IMR-90 (cell line): ENCODE data around the gene HCRTR1. TPM values are rescaled to one million over a fixed set of nuclear protein-coding genes. Genes with fewer than 3 reads are reported as not detected.

ENCODE experiments used
- ATAC-seq: fragments of 200-7000 bp; cut with Tn5 transposase; 2 replicates; pipeline ENCODE4 v1.9.1; 2020; ENCODE audit warnings: low read depth, mild to moderate bottlenecking, moderate library complexity
- BruUV-seq: library from RNA; stranded (reverse); fragments of 400-500 nt; replicated peaks from 2 replicates; lab custom pipeline; 2021; lab: Mats Ljungman, UMichigan
- CTCF ChIA-PET: fragments of 300-600 bp; formaldehyde crosslinking; extraction: SDS; loops from one replicate; lab custom pipeline; 2021; ENCODE audit warnings: antibody characterized with exemption; lab: Yijun Ruan, JAX
- POLR2A ChIA-PET: fragments of 300-600 bp; sonication (Branson Sonifier 250); formaldehyde crosslinking; loops from one replicate; lab custom pipeline; 2022; ENCODE audit warnings: antibody characterized with exemption; ENCODE audit not compliant: unreplicated experiment; lab: Charles Lee
- DNase-seq: peaks from one replicate; pipeline ENCODE4 v3.0.0; 2013
- H2AFZ ChIP-seq: replicated peaks from 2 replicates; pipeline ENCODE3; 2013; ENCODE audit warnings: low read length, mild to moderate bottlenecking; ENCODE audit not compliant: poor library complexity
- H2AK5ac ChIP-seq: 2 replicates; pipeline ENCODE4 v1.6.1; 2013; ENCODE audit warnings: low read depth, low read length, inconsistent platforms
- H2AK9ac ChIP-seq: replicated peaks from 2 replicates; pipeline ENCODE3; 2013; ENCODE audit warnings: mild to moderate bottlenecking, low read depth, low read length, moderate library complexity; ENCODE audit not compliant: poor library complexity
- H2BK120ac ChIP-seq: 2 replicates; pipeline ENCODE4 v1.6.1; 2013; ENCODE audit warnings: low read depth, low read length, inconsistent platforms
- H2BK15ac ChIP-seq: 3 replicates; pipeline ENCODE4 v1.6.1; 2013; ENCODE audit warnings: low read depth, low read length, inconsistent platforms
- H2BK20ac ChIP-seq: 2 replicates; pipeline ENCODE4 v1.6.1; 2013; ENCODE audit warnings: low read depth, mild to moderate bottlenecking, inconsistent platforms, low read length, moderate library complexity
- H2BK5ac ChIP-seq: 2 replicates; pipeline ENCODE4 v1.6.1; 2013; ENCODE audit warnings: mild to moderate bottlenecking, low read depth, low read length, inconsistent platforms; ENCODE audit not compliant: poor library complexity, severe bottlenecking
- H3K14ac ChIP-seq: replicated peaks from 2 replicates; pipeline ENCODE4 v1.6.1; 2013; ENCODE audit warnings: low read depth, low read length, inconsistent platforms
- H3K18ac ChIP-seq: 2 replicates; pipeline ENCODE4 v1.6.1; 2013; ENCODE audit warnings: low read depth, low read length, control low read depth
- H3K23ac ChIP-seq: 2 replicates; pipeline ENCODE4 v1.6.1; 2013; ENCODE audit warnings: low read depth, low read length, inconsistent platforms
- H3K27ac ChIP-seq: 2 replicates; pipeline ENCODE4 v1.5.1; 2013; ENCODE audit warnings: mild to moderate bottlenecking, control low read depth, low read length; ENCODE audit not compliant: insufficient read depth
- H3K27me3 ChIP-seq: 2 replicates; pipeline ENCODE4 v1.6.1; 2013; ENCODE audit warnings: low read length; ENCODE audit not compliant: control insufficient read depth, insufficient read depth
- H3K36me3 ChIP-seq: 2 replicates; pipeline ENCODE4 v1.6.1; 2013; ENCODE audit warnings: low read length, mixed read lengths; ENCODE audit not compliant: control insufficient read depth, insufficient read depth
- H3K4ac ChIP-seq: 2 replicates; pipeline ENCODE4 v1.6.1; 2013; ENCODE audit warnings: low read depth, low read length, inconsistent platforms
- H3K4me1 ChIP-seq: 2 replicates; pipeline ENCODE4 v1.6.1; 2013; ENCODE audit warnings: low read length, mixed read lengths; ENCODE audit not compliant: control insufficient read depth, insufficient read depth
- H3K4me2 ChIP-seq: 2 replicates; pipeline ENCODE4 v1.6.1; 2013; ENCODE audit warnings: low read depth, mild to moderate bottlenecking, control low read depth, low read length, moderate library complexity
- H3K4me3 ChIP-seq: 2 replicates; pipeline ENCODE4 v1.5.1; 2013; ENCODE audit warnings: low read depth, mild to moderate bottlenecking, control low read depth, low read length, moderate library complexity; ENCODE audit not compliant: insufficient read depth
- H3K56ac ChIP-seq: 2 replicates; pipeline ENCODE4 v1.6.1; 2013; ENCODE audit warnings: low read length, inconsistent platforms; ENCODE audit not compliant: insufficient read depth; ENCODE audit errors: extremely low read depth
- H3K79me1 ChIP-seq, 2 experiments: 2 replicates each; pipeline ENCODE4 v1.6.1; 2013; ENCODE audit warnings: low read length in 2 of 2, inconsistent platforms in 1 of 2, low read depth in 1 of 2
- H3K9ac ChIP-seq: 2 replicates; pipeline ENCODE4 v1.6.1; 2013; ENCODE audit warnings: low read depth, low read length, control low read depth
- H3K9me1 ChIP-seq: 2 replicates; pipeline ENCODE4 v1.6.1; 2013; ENCODE audit warnings: low read length, inconsistent platforms; ENCODE audit not compliant: insufficient read depth
- H3K9me3 ChIP-seq: 2 replicates; pipeline ENCODE4 v1.6.1; 2013; ENCODE audit warnings: low read length; ENCODE audit not compliant: control insufficient read depth, insufficient read depth
- H4K20me1 ChIP-seq: 2 replicates; pipeline ENCODE4 v1.6.1; 2013; ENCODE audit warnings: low read length, inconsistent platforms; ENCODE audit not compliant: insufficient read depth
- H4K5ac ChIP-seq: 2 replicates; pipeline ENCODE4 v1.6.1; 2013; ENCODE audit warnings: mild to moderate bottlenecking, low read depth, low read length, control low read depth
- H4K8ac ChIP-seq, 2 experiments: 2 replicates each; pipeline ENCODE4 v1.6.1; 2013; ENCODE audit warnings: low read depth in 2 of 2, low read length in 2 of 2, control low read depth in 1 of 2, inconsistent platforms in 1 of 2
- H4K91ac ChIP-seq: 2 replicates; pipeline ENCODE4 v1.6.1; 2013; ENCODE audit warnings: low read depth, low read length, inconsistent platforms; ENCODE audit not compliant: insufficient read depth
- CEBPB ChIP-seq: IDR thresholded peaks from 2 replicates; pipeline ENCODE4 v1.6.1; 2012; ENCODE audit warnings: low read depth, low read length, improper control_type of control experiment
- CHD1 ChIP-seq: IDR thresholded peaks from 2 replicates; pipeline ENCODE4 v1.6.1; 2012; ENCODE audit warnings: low read depth, low read length, improper control_type of control experiment
- FOS ChIP-seq: fragments of 150-350 bp; IDR thresholded peaks from 2 replicates; pipeline ENCODE4 v1.6.1; 2016; ENCODE audit warnings: low read depth, low read length
- MAFK ChIP-seq: IDR thresholded peaks from 2 replicates; pipeline ENCODE4 v1.6.1; 2012; ENCODE audit warnings: low read depth, low read length, improper control_type of control experiment
- POLR2A ChIP-seq: IDR thresholded peaks from 2 replicates; pipeline ENCODE4 v1.6.1; 2012; ENCODE audit warnings: mild to moderate bottlenecking, low read depth, low read length
- RAD21 ChIP-seq: IDR thresholded peaks from 2 replicates; pipeline ENCODE4 v1.6.1; 2012; ENCODE audit warnings: low read length, improper control_type of control experiment
- RFX5 ChIP-seq: IDR thresholded peaks from 2 replicates; pipeline ENCODE4 v1.8.0; 2012; ENCODE audit warnings: low read depth, mild to moderate bottlenecking, low read length, moderate library complexity
- SMC3 ChIP-seq: fragments of 150-350 bp; IDR thresholded peaks from 2 replicates; pipeline ENCODE4 v1.6.1; 2016; ENCODE audit warnings: low read depth, mild to moderate bottlenecking, antibody characterized with exemption, low read length, moderate library complexity
- WGBS, 2 experiments: methylation state at CpG; one replicate each; pipeline versions ENCODE4 v1.1.5 to v1.1.7; 2013; ENCODE audit warnings: missing lambda C conversion rate in 2 of 2; ENCODE audit not compliant: insufficient read length in 1 of 2; ENCODE audit errors: extremely low coverage in 2 of 2; 5-methylcytosine and 5-hydroxymethylcytosine counted together
- dilution Hi-C: fragments of 300-500 bp; cut with HindIII; formaldehyde crosslinking; loops from one replicate; pipeline ENCODE4 v1.14.3; 2018; ENCODE audit warnings: low sequenced_read_pairs; ENCODE audit not compliant: unreplicated experiment
- in situ Hi-C: fragments of 300-500 bp; cut with MboI; formaldehyde crosslinking; loops from 3 replicates; pipeline ENCODE4 v1.14.3; 2019; ENCODE audit warnings: low sequenced_read_pairs, inconsistent platforms, mixed read lengths
- intact Hi-C: fragments of 100-400 bp; cut with micrococcal nuclease; formaldehyde crosslinking; loops from 2 replicates; pipeline ENCODE4 v1.10.0; 2022
- polyA plus RNA-seq, 3 experiments: library from polyadenylated mRNA; depleted of rRNA; stranded (reverse); fragments of >200 nt; gene quantifications; 2 replicates each; pipeline ENCODE4 v1.2.3, GENCODE V29; 2012; ENCODE audit warnings: low replicate concordance in 1 of 3
- total RNA-seq: library from RNA; depleted of rRNA; stranded (reverse); fragments of >200 nt; gene quantifications from 2 replicates; pipeline ENCODE4 v1.2.3, GENCODE V29; 2012

HCRTR1 gene
- total and polyA plus RNA-seq, 2 of the 4 experiments (the other 2 are of a cell fraction) = not detected

DNA sequence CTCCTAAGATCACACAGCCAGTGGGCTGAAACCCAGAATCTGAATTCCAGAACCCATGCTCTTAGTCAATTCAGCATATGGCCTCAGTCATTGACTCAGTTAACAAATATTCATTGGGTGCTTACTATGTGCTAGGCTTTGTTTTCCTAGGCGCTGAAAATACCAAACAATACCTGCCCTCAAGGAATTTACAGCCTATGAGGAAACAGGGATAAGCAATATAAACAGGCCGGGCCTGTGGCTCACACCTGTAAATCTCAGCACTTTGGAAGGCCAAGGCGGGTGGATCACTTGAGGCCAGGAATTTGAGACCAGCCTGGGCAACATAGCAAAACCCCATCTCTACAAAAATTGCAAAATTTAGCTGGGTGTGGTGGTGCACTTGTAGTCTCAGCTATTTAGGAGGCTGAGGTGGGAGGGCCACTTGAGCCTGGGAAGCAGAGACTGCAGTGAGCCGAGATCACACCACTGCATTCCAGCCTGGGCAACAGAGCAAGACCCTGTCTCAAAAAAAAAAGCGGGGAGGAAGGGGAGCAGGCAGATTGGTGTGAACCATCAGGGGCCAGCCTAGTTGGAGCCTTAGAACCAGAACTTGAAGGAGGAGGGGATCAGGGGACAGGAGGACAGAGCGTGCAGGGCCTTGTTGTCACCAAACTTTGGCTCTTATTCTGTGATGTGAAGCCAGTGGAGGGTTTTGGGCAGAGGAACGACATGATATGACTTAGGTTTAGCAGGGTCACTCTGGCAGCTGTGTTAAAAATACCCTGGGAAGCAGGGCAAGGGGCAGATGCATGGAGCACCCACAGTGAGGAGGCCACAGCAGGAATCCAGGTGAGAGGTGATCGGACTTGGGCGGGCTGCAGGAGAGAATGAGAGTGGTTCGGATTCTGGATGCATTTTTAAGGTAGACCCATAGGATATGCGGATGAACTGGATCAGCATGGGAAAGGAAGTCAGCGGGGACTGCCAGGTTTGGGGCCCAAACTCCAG is 35.4 kb upstream of the HCRTR1 start:
- peaks cover 6% of the 10 kb centered on the region; the same call in 1 of the 2 replicates for H3K9me1 ChIP-seq
- no peaks in the 10 kb centered on the region; the same call in 1 of the 2 replicates for H4K20me1 ChIP-seq
- POLR2A ChIA-PET = no interaction called here
- no peak overlapping the region for H2AK9ac ChIP-seq
- H3K4me3 ChIP-seq = no peak overlapping the region
- WGBS, 2 experiments = 74% methylated on average over 6 of the region's 12 CpGs; no CpG with 5 or more reads in 1 of the 2 experiments
- H4K8ac ChIP-seq = no peak overlapping the region
- H4K5ac ChIP-seq = no peak overlapping the region
- H3K79me1 ChIP-seq = no peaks in the 10 kb centered on the region
- no peak overlapping the region for H3K4ac ChIP-seq
- CTCF ChIA-PET = no interaction called here
- intact Hi-C loops = no loop called here
- in situ Hi-C loops = no loop called here
- no peak overlapping the region for H3K23ac ChIP-seq
- H3K36me3 ChIP-seq = no peaks in the 10 kb centered on the region
- DNase-seq (no peak), ATAC-seq (no peak)
- H3K4me1 ChIP-seq = peaks cover 22% of the 10 kb centered on the region; the same call in 1 of the 2 replicates
- H2BK15ac ChIP-seq = no peak overlapping the region
- H2BK5ac ChIP-seq = no peak overlapping the region
- 0 out of 2 replicates have a peak overlapping the region, but pooled peaks have one; percentile 2 for H3K14ac ChIP-seq
- no peaks in the 10 kb centered on the region for H3K9me3 ChIP-seq
- no peak overlapping the region for H4K91ac ChIP-seq
- H2AK5ac ChIP-seq = no peak overlapping the region
- H3K27ac ChIP-seq = no peak overlapping the region
- dilution Hi-C loops = no loop called here
- no TSS peak for BruUV-seq
- peaks cover 7% of the 10 kb centered on the region for H3K27me3 ChIP-seq
- TF ChIP-seq POLR2A = no peak
- no peak for TF ChIP-seq RFX5
- no peak for TF ChIP-seq RAD21
- no peak for TF ChIP-seq MAFK
- no peak for TF ChIP-seq CEBPB
- TF ChIP-seq FOS = no peak
- TF ChIP-seq CHD1 = no peak
- TF ChIP-seq SMC3 = no peak
- H3K56ac ChIP-seq = no peak overlapping the region
- H3K4me2 ChIP-seq = no peak overlapping the region
- H2BK120ac ChIP-seq = no peak overlapping the region
- no peak overlapping the region for H2AFZ ChIP-seq
- no peak overlapping the region for H3K9ac ChIP-seq
- no peak overlapping the region for H3K18ac ChIP-seq
- H2BK20ac ChIP-seq = no peak overlapping the region
